ENCODE data around the gene KRTAP15-1. TPM values are rescaled to one million over a fixed set of nuclear protein-coding genes. Genes with fewer than 3 reads are reported as not detected.

The KRTAP15-1 gene
- total RNA-seq, 1 experiment from 2014 or later = not detected

DNA sequence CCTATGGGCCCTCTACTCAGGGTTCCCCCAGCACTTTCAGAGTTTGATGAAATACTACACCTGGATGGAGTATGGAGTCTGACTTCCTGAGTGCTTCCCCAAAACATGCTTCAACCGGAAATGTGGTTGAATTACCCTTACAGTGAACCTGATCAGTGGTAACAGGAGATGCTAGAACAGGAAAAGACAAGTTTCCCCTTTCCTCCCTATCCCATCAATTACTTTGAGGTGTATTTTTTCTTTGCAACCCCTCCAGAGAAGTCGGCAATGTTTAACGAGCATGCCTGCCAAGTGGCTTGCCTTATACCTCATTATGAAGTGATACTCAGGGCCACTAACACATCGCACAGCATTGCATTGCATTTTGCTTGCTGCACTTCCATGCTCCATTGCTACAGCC lies 7.0 kb downstream of the KRTAP15-1 start:
- DNase-seq = no peak
- POLR2A ChIA-PET = no interaction called here
- Histone ChIP-seq H3K36me3 (ENCODE audit: control insufficient read depth, insufficient read depth, low read length) (no peaks in the 10 kb centered on the region), H3K4me1 (peaks cover 10% of the 10 kb centered on the region), H3K27me3 (replicated peaks; ENCODE audit: control insufficient read depth, insufficient read depth, low read length) (no peaks in the 10 kb centered on the region), H3K9me3 (no peaks in the 10 kb centered on the region), H3K4me3 (ENCODE audit: low read depth, low read length) (no peak overlapping the region)
- Mint-ChIP-seq H3K36me3 (ENCODE audit: insufficient read depth, unreplicated experiment) (no peaks in the 10 kb centered on the region), H3K4me1 (ENCODE audit: low read depth, unreplicated experiment) (peaks cover 7% of the 10 kb centered on the region), H3K27me3 (ENCODE audit: insufficient read depth, unreplicated experiment) (no peaks in the 10 kb centered on the region), H3K27ac (ENCODE audit: unreplicated experiment) (no peak overlapping the region), H3K4me3 (ENCODE audit: unreplicated experiment) (no peak overlapping the region), H3K9me3 (ENCODE audit: unreplicated experiment) (no peaks in the 10 kb centered on the region)
- no TSS peak for BruUV-seq (replicated peaks)
- CTCF ChIA-PET = no interaction called here
- TF ChIP-seq, protein P1, sequence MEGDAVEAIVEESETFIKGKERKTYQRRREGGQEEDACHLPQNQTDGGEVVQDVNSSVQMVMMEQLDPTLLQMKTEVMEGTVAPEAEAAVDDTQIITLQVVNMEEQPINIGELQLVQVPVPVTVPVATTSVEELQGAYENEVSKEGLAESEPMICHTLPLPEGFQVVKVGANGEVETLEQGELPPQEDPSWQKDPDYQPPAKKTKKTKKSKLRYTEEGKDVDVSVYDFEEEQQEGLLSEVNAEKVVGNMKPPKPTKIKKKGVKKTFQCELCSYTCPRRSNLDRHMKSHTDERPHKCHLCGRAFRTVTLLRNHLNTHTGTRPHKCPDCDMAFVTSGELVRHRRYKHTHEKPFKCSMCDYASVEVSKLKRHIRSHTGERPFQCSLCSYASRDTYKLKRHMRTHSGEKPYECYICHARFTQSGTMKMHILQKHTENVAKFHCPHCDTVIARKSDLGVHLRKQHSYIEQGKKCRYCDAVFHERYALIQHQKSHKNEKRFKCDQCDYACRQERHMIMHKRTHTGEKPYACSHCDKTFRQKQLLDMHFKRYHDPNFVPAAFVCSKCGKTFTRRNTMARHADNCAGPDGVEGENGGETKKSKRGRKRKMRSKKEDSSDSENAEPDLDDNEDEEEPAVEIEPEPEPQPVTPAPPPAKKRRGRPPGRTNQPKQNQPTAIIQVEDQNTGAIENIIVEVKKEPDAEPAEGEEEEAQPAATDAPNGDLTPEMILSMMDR (IDR thresholded peaks at IDR 0.05; ENCODE audit: insufficient read depth in 1 of 2, low read depth in 1 of 2, low read length in 1 of 2, severe bottlenecking in 1 of 2, unreplicated experiment in 1 of 2) = no peak
- intact Hi-C loops (cut with micrococcal nuclease; ENCODE audit: unreplicated experiment) = no loop called here

DNA sequence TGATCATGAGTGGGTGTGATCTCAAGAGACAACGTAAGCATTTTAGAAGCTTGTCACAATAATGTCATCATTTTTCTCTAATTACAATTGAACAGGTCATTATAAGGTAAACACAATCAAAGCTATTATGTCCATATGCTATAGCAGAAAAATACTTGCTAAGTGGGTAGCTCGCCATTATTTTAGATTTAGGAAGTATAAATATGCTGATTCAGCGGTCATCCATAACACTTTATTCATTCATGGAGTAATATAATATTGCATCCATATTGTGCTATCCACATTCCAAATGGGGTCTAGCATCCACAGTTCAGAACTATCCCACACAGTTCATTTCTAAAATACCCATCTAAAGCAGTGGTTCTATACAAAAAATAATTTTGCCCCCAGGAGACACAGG lies 8.4 kb downstream of the KRTAP15-1 start:
- H3K36me3 Mint-ChIP-seq (ENCODE audit: insufficient read depth, unreplicated experiment) = no peaks in the 10 kb centered on the region
- Histone ChIP-seq H3K4me3 (ENCODE audit: low read depth, low read length) (no peak overlapping the region), H3K27me3 (replicated peaks; ENCODE audit: control insufficient read depth, insufficient read depth, low read length) (no peaks in the 10 kb centered on the region), H3K36me3 (ENCODE audit: control insufficient read depth, insufficient read depth, low read length) (no peaks in the 10 kb centered on the region), H3K9me3 (no peaks in the 10 kb centered on the region), H3K4me1 (peaks cover 2% of the 10 kb centered on the region; the same call in 1 of the 2 replicates)
- DNase-seq = no peak
- H3K4me3 Mint-ChIP-seq (ENCODE audit: unreplicated experiment) = no peak overlapping the region
- CTCF ChIA-PET = interaction anchor here (0.6 kb wide), 1 partner anchor 110 kb away, joined by 3 read pairs; no protein-coding TSS in a partner anchor
- TF ChIP-seq, protein P1 (IDR thresholded peaks at IDR 0.05; ENCODE audit: insufficient read depth in 1 of 2, low read depth in 1 of 2, low read length in 1 of 2, severe bottlenecking in 1 of 2, unreplicated experiment in 1 of 2) = no peak
- no peak overlapping the region for H3K27ac Mint-ChIP-seq (ENCODE audit: unreplicated experiment)
- intact Hi-C loops (cut with micrococcal nuclease; ENCODE audit: unreplicated experiment) = no loop called here
- POLR2A ChIA-PET = no interaction called here
- BruUV-seq (replicated peaks) = no TSS peak
- H3K4me1 Mint-ChIP-seq (ENCODE audit: low read depth, unreplicated experiment) = no peaks in the 10 kb centered on the region
- no peaks in the 10 kb centered on the region for H3K27me3 Mint-ChIP-seq (ENCODE audit: insufficient read depth, unreplicated experiment)
- H3K9me3 Mint-ChIP-seq (ENCODE audit: unreplicated experiment) = no peaks in the 10 kb centered on the region

DNA sequence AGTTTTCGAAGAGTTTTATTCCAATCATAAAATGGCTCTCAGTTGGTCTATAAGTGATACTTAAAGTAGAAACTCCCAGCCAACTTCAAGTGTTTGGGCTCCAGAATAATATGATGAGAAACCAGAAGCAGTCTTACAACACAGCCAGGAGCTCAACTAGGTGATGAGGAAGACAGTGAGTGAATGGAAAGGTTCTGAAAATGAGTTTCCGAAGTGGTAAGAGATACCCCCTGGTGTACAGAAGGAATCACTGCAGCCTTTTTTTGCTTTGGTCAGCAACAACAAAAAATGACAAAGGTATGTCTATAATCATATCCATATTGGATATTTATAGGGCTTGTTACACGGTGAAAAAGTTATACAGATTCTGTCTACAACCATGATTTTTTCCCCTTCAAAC lies 23.6 kb downstream of the KRTAP15-1 start:
- H3K36me3 ChIP-seq (ENCODE audit: control insufficient read depth, insufficient read depth, low read length) = no peaks in the 10 kb centered on the region
- no peak overlapping the region for H3K27ac Mint-ChIP-seq (ENCODE audit: unreplicated experiment)
- peak in 1 of 2 experiments; percentile 14 for DNase-seq
- POLR2A ChIA-PET = no interaction called here
- H3K4me1 ChIP-seq = no peaks in the 10 kb centered on the region
- H3K9me3 ChIP-seq = no peaks in the 10 kb centered on the region
- TF ChIP-seq, protein P1 (IDR thresholded peaks at IDR 0.05; ENCODE audit: insufficient read depth in 1 of 2, low read depth in 1 of 2, low read length in 1 of 2, severe bottlenecking in 1 of 2, unreplicated experiment in 1 of 2) = peak; percentile 34 to 62
- no peak overlapping the region for H3K4me3 ChIP-seq (ENCODE audit: low read depth, low read length)
- H3K27me3 ChIP-seq (replicated peaks; ENCODE audit: control insufficient read depth, insufficient read depth, low read length) = no peaks in the 10 kb centered on the region
- CTCF ChIA-PET = interaction anchor here (0.6 to 0.7 kb wide), 2 partner anchors 122 to 247 kb away, joined by 3 to 4 read pairs; partner anchors contain the start of gene CLDN8
- H3K4me3 Mint-ChIP-seq (ENCODE audit: unreplicated experiment) = no peak overlapping the region
- no peaks in the 10 kb centered on the region for H3K9me3 Mint-ChIP-seq (ENCODE audit: unreplicated experiment)
- no peaks in the 10 kb centered on the region for H3K36me3 Mint-ChIP-seq (ENCODE audit: insufficient read depth, unreplicated experiment)
- H3K27me3 Mint-ChIP-seq (ENCODE audit: insufficient read depth, unreplicated experiment) = peaks cover 3% of the 10 kb centered on the region
- intact Hi-C loops (cut with micrococcal nuclease; ENCODE audit: unreplicated experiment) = loop anchor here (1.0 kb wide), 1 partner anchor 122 kb away; no protein-coding TSS in a partner anchor
- no TSS peak for BruUV-seq (replicated peaks)
- H3K4me1 Mint-ChIP-seq (ENCODE audit: low read depth, unreplicated experiment) = no peaks in the 10 kb centered on the region
